ENCODE data around the gene MYH14. TPM values are rescaled to one million over a fixed set of nuclear protein-coding genes. Genes with fewer than 3 reads are reported as not detected.

MYH14 gene
- total RNA-seq, 1 donor: not detected

DNA sequence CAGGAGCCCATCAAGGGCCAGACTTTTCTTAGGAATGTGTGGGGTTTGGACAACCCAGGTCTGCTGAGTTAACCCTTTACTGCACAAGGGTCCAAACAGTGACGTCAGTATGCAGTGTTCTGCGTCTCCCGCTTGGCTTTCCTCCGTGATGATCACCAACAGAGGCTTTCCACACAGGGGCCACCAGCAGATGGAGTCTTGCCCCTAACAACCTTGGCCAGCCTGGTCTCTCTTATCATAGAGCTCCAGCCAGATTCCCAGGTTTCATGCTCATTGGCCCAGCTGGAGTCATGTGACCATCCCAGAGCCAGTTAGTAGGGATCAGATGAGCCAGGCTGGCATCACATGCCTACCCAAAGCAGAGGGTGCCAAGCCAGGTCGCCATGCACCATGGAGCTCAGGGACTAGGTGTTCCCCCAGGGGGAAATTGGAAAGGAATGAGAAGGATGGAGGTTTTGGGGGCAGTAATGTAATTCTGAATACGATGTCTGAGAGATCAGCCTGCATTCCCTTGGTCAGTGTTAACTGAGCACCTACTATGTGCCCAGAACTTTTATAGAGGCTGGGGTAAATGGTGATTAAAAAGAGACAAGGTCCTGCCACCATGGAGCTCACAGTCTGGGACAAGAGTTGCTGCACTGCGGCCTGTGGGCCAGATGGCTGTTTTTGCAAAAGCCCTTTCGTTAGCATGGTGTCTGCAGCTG is 61.2 kb downstream of the MYH14 start:
- TF ChIP-seq, protein P1, sequence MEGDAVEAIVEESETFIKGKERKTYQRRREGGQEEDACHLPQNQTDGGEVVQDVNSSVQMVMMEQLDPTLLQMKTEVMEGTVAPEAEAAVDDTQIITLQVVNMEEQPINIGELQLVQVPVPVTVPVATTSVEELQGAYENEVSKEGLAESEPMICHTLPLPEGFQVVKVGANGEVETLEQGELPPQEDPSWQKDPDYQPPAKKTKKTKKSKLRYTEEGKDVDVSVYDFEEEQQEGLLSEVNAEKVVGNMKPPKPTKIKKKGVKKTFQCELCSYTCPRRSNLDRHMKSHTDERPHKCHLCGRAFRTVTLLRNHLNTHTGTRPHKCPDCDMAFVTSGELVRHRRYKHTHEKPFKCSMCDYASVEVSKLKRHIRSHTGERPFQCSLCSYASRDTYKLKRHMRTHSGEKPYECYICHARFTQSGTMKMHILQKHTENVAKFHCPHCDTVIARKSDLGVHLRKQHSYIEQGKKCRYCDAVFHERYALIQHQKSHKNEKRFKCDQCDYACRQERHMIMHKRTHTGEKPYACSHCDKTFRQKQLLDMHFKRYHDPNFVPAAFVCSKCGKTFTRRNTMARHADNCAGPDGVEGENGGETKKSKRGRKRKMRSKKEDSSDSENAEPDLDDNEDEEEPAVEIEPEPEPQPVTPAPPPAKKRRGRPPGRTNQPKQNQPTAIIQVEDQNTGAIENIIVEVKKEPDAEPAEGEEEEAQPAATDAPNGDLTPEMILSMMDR (IDR thresholded peaks at IDR 0.05; ENCODE audit: insufficient read depth, low read length): no peak
- DNase-seq (ENCODE audit: low read depth): no peak
- no peak overlapping the region for H3K4me3 ChIP-seq (ENCODE audit: low read depth, low read length)

DNA sequence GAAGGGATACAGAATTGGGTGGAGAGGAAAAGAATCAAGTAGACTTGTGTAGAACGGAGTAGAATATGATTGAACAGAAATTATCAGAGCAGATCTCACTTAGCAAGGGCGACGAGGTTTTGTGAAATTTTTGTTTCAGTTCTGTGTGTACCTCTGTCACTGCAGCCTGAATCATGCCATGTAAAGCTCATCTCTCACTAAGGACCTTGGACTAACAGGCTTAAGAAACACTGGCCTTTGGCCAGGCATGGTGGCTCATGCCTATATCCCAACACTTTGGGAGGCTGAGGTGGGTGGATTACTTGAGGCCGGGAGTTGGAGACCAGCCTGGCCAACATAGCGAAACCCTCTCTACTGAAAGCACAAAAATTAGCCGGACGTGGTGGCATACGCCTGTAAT is 62.6 kb downstream of the MYH14 start:
- TF ChIP-seq, protein P1 (IDR thresholded peaks at IDR 0.05; ENCODE audit: insufficient read depth, low read length): no peak
- H3K4me3 ChIP-seq (ENCODE audit: low read depth, low read length): no peak overlapping the region
- no peak for DNase-seq (ENCODE audit: low read depth)

GRCh38 chr19:50266896-50267295 is 63.5 kb downstream of the MYH14 start:
- DNase-seq (ENCODE audit: low read depth): no peak
- TF ChIP-seq, protein P1 (IDR thresholded peaks at IDR 0.05; ENCODE audit: insufficient read depth, low read length): no peak
- no peak overlapping the region for H3K4me3 ChIP-seq (ENCODE audit: low read depth, low read length)

- DNase-seq (ENCODE audit: low read depth): no peak
- no peak overlapping the region for H3K4me3 ChIP-seq (ENCODE audit: low read depth, low read length)
- TF ChIP-seq, protein P1 (IDR thresholded peaks at IDR 0.05; ENCODE audit: insufficient read depth, low read length): no peak
These were observed 64.6 kb downstream of the MYH14 start for GRCh38 chr19:50268041-50268440.

DNA sequence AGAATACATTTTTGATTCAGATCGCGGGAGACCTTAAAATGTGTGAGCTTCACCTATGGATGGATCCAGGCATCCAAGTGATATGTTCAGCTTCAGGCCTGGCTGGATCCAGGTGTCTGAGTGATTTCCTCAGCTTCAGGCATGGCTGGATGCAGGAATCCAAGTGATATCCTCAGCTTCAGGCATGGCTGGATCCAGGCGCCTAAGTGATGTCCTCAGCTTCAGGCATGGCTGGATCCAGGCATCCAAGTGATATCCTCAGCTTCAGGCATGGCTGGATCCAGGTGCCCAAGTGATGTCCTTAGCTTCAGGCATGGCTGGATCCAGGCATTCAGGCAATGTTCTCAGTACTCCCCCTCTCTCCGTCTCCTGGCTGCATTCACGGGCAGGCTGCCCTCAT is 65.1 kb downstream of the MYH14 start:
- DNase-seq (ENCODE audit: low read depth): no peak
- no peak overlapping the region for H3K4me3 ChIP-seq (ENCODE audit: low read depth, low read length)
- TF ChIP-seq, protein P1 (IDR thresholded peaks at IDR 0.05; ENCODE audit: insufficient read depth, low read length): no peak

- DNase-seq (ENCODE audit: low read depth): no peak
- no peak overlapping the region for H3K4me3 ChIP-seq (ENCODE audit: low read depth, low read length)
- TF ChIP-seq, protein P1 (IDR thresholded peaks at IDR 0.05; ENCODE audit: insufficient read depth, low read length): no peak
These were observed 66.2 kb downstream of the MYH14 start for GRCh38 chr19:50269653-50270052.

Data from fibroblast of the aortic adventitia (primary cell).